GM12878 (cell line): ENCODE data around the gene CIROP. TPM values are rescaled to one million over a fixed set of nuclear protein-coding genes. Genes with fewer than 3 reads are reported as not detected.

Source experiments
- CTCF ChIP-seq, 3 experiments: IDR thresholded peaks in 2 of 3; conservative IDR thresholded peaks in 1 of 3; 2 replicates each; pipeline ENCODE4 v1.5.1; 2011; ENCODE audit warnings: low read depth in 3 of 3, low read length in 3 of 3, mild to moderate bottlenecking in 3 of 3, control low read depth in 2 of 3, moderate library complexity in 2 of 3, inconsistent platforms in 1 of 3, mixed read lengths in 1 of 3; ENCODE audit not compliant: control insufficient read depth in 2 of 3, insufficient read depth in 1 of 3; ENCODE audit errors: extremely low read depth in 1 of 3
- CUX1 ChIP-seq: IDR thresholded peaks from 2 replicates; pipeline ENCODE4 v1.6.1; 2012; ENCODE audit warnings: improper control_type of control experiment, low read depth, low read length; ENCODE audit not compliant: insufficient replicate concordance
- SKIL ChIP-seq: fragments of 450-650 bp; IDR thresholded peaks from 2 replicates; pipeline ENCODE4 v1.6.1; 2017; ENCODE audit warnings: mild to moderate bottlenecking, low read depth, inconsistent platforms; ENCODE audit not compliant: poor library complexity, severe bottlenecking
- SREBF2 ChIP-seq: IDR thresholded peaks from 2 replicates; pipeline ENCODE4 v1.6.1; 2012; ENCODE audit warnings: mild to moderate bottlenecking, low read length
- ZNF384 ChIP-seq: IDR thresholded peaks from 2 replicates; pipeline ENCODE4 v1.6.1; 2012; ENCODE audit warnings: low read depth, mild to moderate bottlenecking, low read length, improper control_type of control experiment, borderline replicate concordance
- polyA plus RNA-seq, 11 experiments: library from polyadenylated mRNA; depleted of rRNA in 4 of 11; unstranded in 6 of 11; stranded (reverse) in 5 of 11; fragments of >200 nt; fragmentation: Nextera tagmentation in 4 of 11; fragmentation: Illumina TruSeq in 1 of 11; extraction: Ambion mirVana in 4 of 11; extraction: Trizol in 1 of 11; gene quantifications; 1 replicate in 1 of 11; 2 replicates in 10 of 11; pipeline versions ENCODE4 v1.2.1 to v1.2.3, GENCODE V29; 2011 to 2016; ENCODE audit warnings: inconsistent platforms in 2 of 11, missing spikeins in 2 of 11, low read depth in 1 of 11
- total RNA-seq, 4 experiments: library from RNA; depleted of rRNA in 3 of 4; stranded (reverse); fragments of >200 nt in 3 of 4; fragmentation: Illumina TruSeq in 1 of 4; extraction: Trizol in 1 of 4; gene quantifications; 2 replicates each; pipeline versions ENCODE4 v1.2.1 to v1.2.3, GENCODE V29; 2013 to 2021
- TF ChIP-seq, protein P1 (sequence below): fragments of 450-650 bp; IDR thresholded peaks from 2 replicates; pipeline ENCODE4 v1.6.1; 2017; ENCODE audit warnings: mild to moderate bottlenecking

Gene CIROP
- total and polyA plus RNA-seq, 10 of the 15 experiments (the other 5 are each of a cell fraction or from before 2014, with no cell fraction given): not detected

- TF ChIP-seq CUX1 (no peak), SREBF2 (no peak), CTCF (IDR thresholded peaks at IDR 0.05 in 2 of 3, conservative IDR thresholded peaks at IDR 0.05 in 1 of 3; ENCODE audit: control insufficient read depth in 2 of 3, extremely low read depth in 1 of 3, insufficient read depth in 1 of 3, low read depth in 3 of 3, low read length in 3 of 3) (peak in 1 of 3 experiments; percentile 8; a peak in 1 of 6 replicates), ZNF384 (no peak), SKIL (no peak)
- TF ChIP-seq, protein P1, sequence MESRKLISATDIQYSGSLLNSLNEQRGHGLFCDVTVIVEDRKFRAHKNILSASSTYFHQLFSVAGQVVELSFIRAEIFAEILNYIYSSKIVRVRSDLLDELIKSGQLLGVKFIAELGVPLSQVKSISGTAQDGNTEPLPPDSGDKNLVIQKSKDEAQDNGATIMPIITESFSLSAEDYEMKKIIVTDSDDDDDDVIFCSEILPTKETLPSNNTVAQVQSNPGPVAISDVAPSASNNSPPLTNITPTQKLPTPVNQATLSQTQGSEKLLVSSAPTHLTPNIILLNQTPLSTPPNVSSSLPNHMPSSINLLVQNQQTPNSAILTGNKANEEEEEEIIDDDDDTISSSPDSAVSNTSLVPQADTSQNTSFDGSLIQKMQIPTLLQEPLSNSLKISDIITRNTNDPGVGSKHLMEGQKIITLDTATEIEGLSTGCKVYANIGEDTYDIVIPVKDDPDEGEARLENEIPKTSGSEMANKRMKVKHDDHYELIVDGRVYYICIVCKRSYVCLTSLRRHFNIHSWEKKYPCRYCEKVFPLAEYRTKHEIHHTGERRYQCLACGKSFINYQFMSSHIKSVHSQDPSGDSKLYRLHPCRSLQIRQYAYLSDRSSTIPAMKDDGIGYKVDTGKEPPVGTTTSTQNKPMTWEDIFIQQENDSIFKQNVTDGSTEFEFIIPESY: 0 out of 2 replicates have a peak, but pooled peaks have one; percentile 39
Observed at GRCh38 chr14:23052182-23052623, 52.6 kb downstream of the CIROP start (continued).
